ENCODE measurements around the gene CYB5R3.
A peak's percentile ranks its signal among the peaks of the same experiment; 100 is the strongest.
"Not testable (repeated sequence)": the region's sequence is repeated elsewhere in the genome, so short reads cannot be mapped to it uniquely, and the experiment has no call there.

Gene CYB5R3

GRCh38 chr22:42584364-42584940 is 64.7 kb downstream of the CYB5R3 start:
- TF ChIP-seq, protein P1, sequence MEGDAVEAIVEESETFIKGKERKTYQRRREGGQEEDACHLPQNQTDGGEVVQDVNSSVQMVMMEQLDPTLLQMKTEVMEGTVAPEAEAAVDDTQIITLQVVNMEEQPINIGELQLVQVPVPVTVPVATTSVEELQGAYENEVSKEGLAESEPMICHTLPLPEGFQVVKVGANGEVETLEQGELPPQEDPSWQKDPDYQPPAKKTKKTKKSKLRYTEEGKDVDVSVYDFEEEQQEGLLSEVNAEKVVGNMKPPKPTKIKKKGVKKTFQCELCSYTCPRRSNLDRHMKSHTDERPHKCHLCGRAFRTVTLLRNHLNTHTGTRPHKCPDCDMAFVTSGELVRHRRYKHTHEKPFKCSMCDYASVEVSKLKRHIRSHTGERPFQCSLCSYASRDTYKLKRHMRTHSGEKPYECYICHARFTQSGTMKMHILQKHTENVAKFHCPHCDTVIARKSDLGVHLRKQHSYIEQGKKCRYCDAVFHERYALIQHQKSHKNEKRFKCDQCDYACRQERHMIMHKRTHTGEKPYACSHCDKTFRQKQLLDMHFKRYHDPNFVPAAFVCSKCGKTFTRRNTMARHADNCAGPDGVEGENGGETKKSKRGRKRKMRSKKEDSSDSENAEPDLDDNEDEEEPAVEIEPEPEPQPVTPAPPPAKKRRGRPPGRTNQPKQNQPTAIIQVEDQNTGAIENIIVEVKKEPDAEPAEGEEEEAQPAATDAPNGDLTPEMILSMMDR (conservative IDR thresholded peaks at IDR 0.05; ENCODE audit: low read depth), result no peak
- CTCF ChIA-PET, result no interaction called here
- POLR2A ChIA-PET (ENCODE audit: low non-redundant PET), result no interaction called here
- no peak for DNase-seq (ENCODE audit: low spot score)
- peak overlapping the region; percentile 44 for H3K27ac ChIP-seq

GRCh38 chr22:42582987-42583386 is 66.2 kb downstream of the CYB5R3 start:
- POLR2A ChIA-PET (ENCODE audit: low non-redundant PET), result interaction anchor here (0.6 kb wide), 1 partner anchor 568 kb away, joined by 3 read pairs; no protein-coding TSS in a partner anchor
- H3K27ac ChIP-seq, result peak overlapping the region; percentile 64
- CTCF ChIA-PET, result no interaction called here
- TF ChIP-seq, protein P1 (conservative IDR thresholded peaks at IDR 0.05; ENCODE audit: low read depth), result no peak
- DNase-seq (ENCODE audit: low spot score), result no peak

DNA sequence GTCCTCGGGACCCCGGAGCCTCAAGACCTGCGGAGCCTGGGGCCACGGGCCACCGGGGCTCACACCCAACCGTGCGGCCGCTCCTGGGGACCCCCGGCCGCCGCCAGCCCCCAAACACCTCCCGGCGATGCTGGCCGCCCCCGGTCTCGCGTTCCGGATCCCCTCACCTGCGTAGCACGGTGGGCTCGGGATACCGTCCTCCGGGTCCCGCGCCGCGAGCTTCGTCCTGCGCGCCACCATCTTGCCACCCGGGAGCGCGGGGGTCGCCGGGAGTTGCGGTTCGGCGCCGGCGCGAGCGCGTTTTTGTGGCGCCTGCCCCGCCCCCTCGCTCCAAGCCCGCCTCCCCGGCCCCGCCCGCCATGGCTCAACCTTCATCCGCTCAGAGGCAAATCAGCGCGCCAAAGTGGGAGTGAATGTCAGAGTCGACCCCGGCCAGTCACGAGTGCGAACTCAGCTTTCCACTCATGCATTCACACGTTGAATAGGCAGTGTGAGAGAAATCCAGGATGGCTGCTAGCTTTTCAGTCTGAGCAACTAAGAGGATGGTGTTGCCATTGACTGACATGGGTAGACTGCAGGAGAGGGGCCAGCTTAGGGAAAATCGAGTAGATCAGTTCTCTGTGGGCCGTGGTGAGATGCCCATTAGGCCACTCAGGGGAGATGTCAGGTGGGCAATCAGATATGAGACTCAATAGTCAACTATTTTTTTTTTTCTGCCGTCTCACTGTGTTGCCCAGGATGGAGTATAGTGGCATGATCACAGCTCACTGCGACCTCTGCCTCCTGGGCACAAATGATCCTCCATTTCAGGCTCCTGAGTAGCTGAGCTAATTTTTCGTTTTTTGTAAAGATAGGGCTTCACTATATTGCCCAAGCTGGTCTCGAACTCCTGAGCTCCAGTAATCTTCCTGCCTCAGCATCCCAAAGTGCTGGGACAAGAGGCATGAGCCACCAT is 67.2 kb downstream of the CYB5R3 start:
- DNase-seq (ENCODE audit: low spot score), result peak; percentile 59
- TF ChIP-seq, protein P1 (conservative IDR thresholded peaks at IDR 0.05; ENCODE audit: low read depth), result no peak
- CTCF ChIA-PET, result no interaction called here
- POLR2A ChIA-PET (ENCODE audit: low non-redundant PET), result interaction anchor here (0.6 kb wide), 1 partner anchor 569 kb away, joined by 3 read pairs; no protein-coding TSS in a partner anchor
- H3K27ac ChIP-seq, result peak overlapping the region; percentile 64

GRCh38 chr22:42581194-42581761 is 67.9 kb downstream of the CYB5R3 start:
- POLR2A ChIA-PET (ENCODE audit: low non-redundant PET); DNase-seq (ENCODE audit: low spot score); CTCF ChIA-PET: not testable (repeated sequence)
- H3K27ac ChIP-seq, result peak overlapping the region; percentile 64

DNA sequence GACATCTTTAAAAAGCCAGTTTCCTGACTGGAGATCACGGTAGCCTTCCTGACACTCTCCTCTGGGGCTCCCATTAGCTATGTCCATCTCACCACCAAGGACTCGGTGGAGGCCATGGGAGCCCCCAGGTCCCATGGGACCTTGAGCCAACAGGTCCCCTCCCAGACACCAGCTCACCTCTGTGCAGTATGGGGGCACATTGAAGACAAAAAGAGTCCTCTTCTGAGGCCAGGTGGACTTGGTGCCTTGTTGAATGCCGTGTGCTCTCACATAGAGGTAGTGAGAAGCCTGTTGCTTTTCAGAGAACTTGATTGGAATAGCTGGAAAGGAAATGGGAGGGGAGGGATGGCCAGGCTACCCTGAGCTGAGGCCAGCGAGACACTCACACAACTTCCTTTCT is 69.2 kb downstream of the CYB5R3 start:
- POLR2A ChIA-PET (ENCODE audit: low non-redundant PET); CTCF ChIA-PET; DNase-seq (ENCODE audit: low spot score); H3K27ac ChIP-seq: not testable (repeated sequence)

- DNase-seq (ENCODE audit: low spot score), result no peak
- CTCF ChIA-PET, result no interaction called here
- TF ChIP-seq, protein P1 (conservative IDR thresholded peaks at IDR 0.05; ENCODE audit: low read depth), result no peak
- H3K27ac ChIP-seq, result no peak overlapping the region
- POLR2A ChIA-PET (ENCODE audit: low non-redundant PET), result no interaction called here
Observed at GRCh38 chr22:42577623-42578240, 71.5 kb downstream of the CYB5R3 start.

DNA sequence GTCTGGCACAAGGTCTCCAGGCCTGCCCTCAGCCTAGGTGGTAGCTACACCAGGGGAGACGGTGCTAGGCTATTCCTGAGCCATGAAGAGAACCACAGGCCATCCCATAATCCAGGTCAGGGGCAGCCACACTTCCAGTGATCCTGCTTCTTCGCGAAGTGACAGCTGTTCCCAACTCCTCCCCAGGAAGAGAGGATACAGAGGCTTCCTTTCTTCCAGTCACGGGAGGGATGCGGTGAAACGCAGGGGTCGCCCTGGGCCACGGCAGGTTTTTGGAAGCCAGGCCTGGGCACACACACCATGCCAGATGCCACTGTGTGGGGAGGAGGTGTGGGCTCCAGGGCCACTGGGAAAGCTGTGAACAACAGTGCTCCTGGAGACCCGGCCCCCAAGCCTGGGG is 72.1 kb downstream of the CYB5R3 start:
- H3K27ac ChIP-seq; POLR2A ChIA-PET (ENCODE audit: low non-redundant PET); CTCF ChIA-PET; DNase-seq (ENCODE audit: low spot score): not testable (repeated sequence)

GRCh38 chr22:42575996-42576574 is 73.1 kb downstream of the CYB5R3 start:
- H3K27ac ChIP-seq; POLR2A ChIA-PET (ENCODE audit: low non-redundant PET); DNase-seq (ENCODE audit: low spot score); CTCF ChIA-PET: not testable (repeated sequence)

GRCh38 chr22:42574468-42574867 is 74.7 kb downstream of the CYB5R3 start:
- H3K27ac ChIP-seq; CTCF ChIA-PET; DNase-seq (ENCODE audit: low spot score); POLR2A ChIA-PET (ENCODE audit: low non-redundant PET): not testable (repeated sequence)

DNA sequence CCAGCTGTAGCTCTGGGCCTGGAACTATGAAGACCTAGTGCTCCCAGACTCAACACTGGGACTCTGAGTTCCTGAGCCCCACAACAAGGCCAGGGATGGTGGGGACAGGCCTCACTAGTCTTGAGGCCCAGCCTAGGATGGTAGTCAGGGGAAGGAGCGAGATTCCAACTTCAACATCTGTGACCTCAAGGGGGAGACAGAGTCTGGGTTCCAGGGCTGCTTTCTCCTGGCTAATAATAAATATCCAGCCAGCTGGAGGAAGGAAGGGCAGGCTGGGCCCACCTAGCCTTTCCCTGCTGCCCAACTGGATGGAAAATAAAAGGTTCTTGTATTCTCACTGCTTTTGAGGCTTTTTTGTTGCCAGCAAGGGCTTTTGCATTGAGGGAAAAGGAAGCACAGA is 75.1 kb downstream of the CYB5R3 start:
- H3K27ac ChIP-seq; POLR2A ChIA-PET (ENCODE audit: low non-redundant PET); CTCF ChIA-PET; DNase-seq (ENCODE audit: low spot score): not testable (repeated sequence)

DNA sequence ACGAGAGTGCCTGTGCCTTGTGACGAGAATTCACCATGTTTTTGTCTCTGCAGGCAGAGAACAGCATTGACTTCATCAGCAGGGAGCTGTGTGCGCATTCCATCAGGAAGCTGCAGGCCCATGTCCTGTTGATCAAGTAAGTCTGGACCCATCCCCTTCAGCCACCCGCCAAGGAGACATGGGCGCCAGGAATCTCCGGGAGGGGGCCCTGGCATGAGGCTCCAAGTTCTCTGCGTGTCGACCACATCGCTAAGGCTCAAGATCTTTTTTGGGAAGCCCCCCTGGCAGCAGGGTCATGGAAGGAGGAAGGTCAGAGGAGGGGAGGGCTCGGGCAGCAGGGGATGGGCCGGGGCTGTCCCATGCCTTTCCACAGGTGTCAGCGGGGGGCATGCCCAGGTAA is 78.1 kb downstream of the CYB5R3 start:
- DNase-seq (ENCODE audit: low spot score); CTCF ChIA-PET; POLR2A ChIA-PET (ENCODE audit: low non-redundant PET): not testable (repeated sequence)
- H3K27ac ChIP-seq, result peak overlapping the region; percentile 40

DNA sequence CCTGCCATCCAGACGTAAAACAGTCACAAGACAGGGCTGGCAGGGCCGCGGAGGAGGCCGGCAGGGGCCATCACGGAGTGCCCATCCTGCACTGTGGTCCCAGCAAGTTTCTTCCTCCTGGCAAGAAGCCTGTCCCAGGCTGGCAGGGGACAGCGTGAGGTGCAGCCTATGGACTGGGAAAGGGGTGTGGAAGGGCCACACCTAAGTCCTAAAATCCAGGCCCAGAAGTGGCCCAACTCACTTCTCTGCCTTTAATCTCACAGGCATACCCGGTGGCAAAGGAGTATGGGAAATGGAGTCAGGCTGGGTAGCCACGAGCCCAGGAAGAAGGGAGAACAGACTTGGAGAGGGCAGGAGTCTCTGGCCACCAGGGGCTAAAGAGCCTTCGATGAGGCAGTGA is 78.6 kb downstream of the CYB5R3 start:
- CTCF ChIA-PET; DNase-seq (ENCODE audit: low spot score); POLR2A ChIA-PET (ENCODE audit: low non-redundant PET): not testable (repeated sequence)
- H3K27ac ChIP-seq, result peak overlapping the region; percentile 40

All from RWPE1 (cell line).